ENCODE results near the gene RABL3. TPM values are rescaled to one million over a fixed set of nuclear protein-coding genes. Genes with fewer than 3 reads are reported as not detected.

Gene RABL3
- total and polyA plus RNA-seq, 2 donors = 8.5 to 14.8 TPM

- 72% methylated on average over 2 of the region's 2 CpGs for WGBS
Observed at GRCh38 chr3:120772081-120772480, 29.8 kb upstream of the RABL3 start.

GRCh38 chr3:120770891-120771290 lies 28.6 kb upstream of the RABL3 start:
- Histone ChIP-seq H3K36me3 (ENCODE audit: control insufficient read depth in 2 of 2, insufficient read depth in 2 of 2, low read length in 1 of 2) (peaks cover 0 to 14% of the 10 kb centered on the region in 2 donors), H3K9me3 (ENCODE audit: control insufficient read depth in 2 of 2, insufficient read depth in 1 of 2, low read length in 1 of 2) (no peaks in the 10 kb centered on the region), H3K4me1 (ENCODE audit: control insufficient read depth in 2 of 2, insufficient read depth in 2 of 2, low read length in 2 of 2) (peaks cover 0 to 4% of the 10 kb centered on the region in 2 donors), H3K27ac (ENCODE audit: low read depth in 1 of 2, low read length in 1 of 2) (no peak overlapping the region), H3K4me3 (ENCODE audit: low read length in 2 of 2) (no peak overlapping the region), H3K27me3 (ENCODE audit: control insufficient read depth in 2 of 2, insufficient read depth in 1 of 2, low read length in 1 of 2) (no peaks in the 10 kb centered on the region)
- WGBS = 98% methylated on average over 4 of the region's 4 CpGs
- no peak for DNase-seq (ENCODE audit: low read depth in 6 of 9, low spot score in 9 of 9)

More at GRCh38 chr3:120772081-120772480, 29.8 kb upstream of the RABL3 start:
- Histone ChIP-seq H3K36me3 (ENCODE audit: control insufficient read depth in 2 of 2, insufficient read depth in 2 of 2, low read length in 1 of 2) (peaks cover 0 to 23% of the 10 kb centered on the region in 2 donors), H3K4me3 (ENCODE audit: low read length in 2 of 2) (no peak overlapping the region), H3K4me1 (ENCODE audit: control insufficient read depth in 2 of 2, insufficient read depth in 2 of 2, low read length in 2 of 2) (peaks cover 0 to 4% of the 10 kb centered on the region in 2 donors), H3K27ac (ENCODE audit: low read depth in 1 of 2, low read length in 1 of 2) (no peak overlapping the region), H3K9me3 (ENCODE audit: control insufficient read depth in 2 of 2, insufficient read depth in 1 of 2, low read length in 1 of 2) (no peaks in the 10 kb centered on the region), H3K27me3 (ENCODE audit: control insufficient read depth in 2 of 2, insufficient read depth in 1 of 2, low read length in 1 of 2) (no peaks in the 10 kb centered on the region)
- DNase-seq (ENCODE audit: low read depth in 6 of 9, low spot score in 9 of 9) = no peak

- peaks cover 0 to 4% of the 10 kb centered on the region in 2 donors for H3K4me1 ChIP-seq (ENCODE audit: control insufficient read depth in 2 of 2, insufficient read depth in 2 of 2, low read length in 2 of 2)
- H3K4me3 ChIP-seq (ENCODE audit: low read length in 2 of 2) = no peak overlapping the region
- no peak for DNase-seq (ENCODE audit: low read depth in 6 of 9, low spot score in 9 of 9)
- no peak overlapping the region for H3K27ac ChIP-seq (ENCODE audit: low read depth in 1 of 2, low read length in 1 of 2)
- H3K9me3 ChIP-seq (ENCODE audit: control insufficient read depth in 2 of 2, insufficient read depth in 1 of 2, low read length in 1 of 2) = no peaks in the 10 kb centered on the region
- 100% methylated on average over 2 of the region's 2 CpGs for WGBS
- peaks cover 0 to 12% of the 10 kb centered on the region in 2 donors for H3K36me3 ChIP-seq (ENCODE audit: control insufficient read depth in 2 of 2, insufficient read depth in 2 of 2, low read length in 1 of 2)
- no peaks in the 10 kb centered on the region for H3K27me3 ChIP-seq (ENCODE audit: control insufficient read depth in 2 of 2, insufficient read depth in 1 of 2, low read length in 1 of 2)
Observed at GRCh38 chr3:120769436-120769835, 27.1 kb upstream of the RABL3 start.

- H3K36me3 ChIP-seq (ENCODE audit: control insufficient read depth in 2 of 2, insufficient read depth in 2 of 2, low read length in 1 of 2) = peaks cover 0 to 6% of the 10 kb centered on the region in 2 donors
- H3K27ac ChIP-seq (ENCODE audit: low read depth in 1 of 2, low read length in 1 of 2) = no peak overlapping the region
- DNase-seq (ENCODE audit: low read depth in 6 of 9, low spot score in 9 of 9) = no peak
- H3K4me3 ChIP-seq (ENCODE audit: low read length in 2 of 2) = no peak overlapping the region
- H3K9me3 ChIP-seq (ENCODE audit: control insufficient read depth in 2 of 2, insufficient read depth in 1 of 2, low read length in 1 of 2) = no peaks in the 10 kb centered on the region
- H3K4me1 ChIP-seq (ENCODE audit: control insufficient read depth in 2 of 2, insufficient read depth in 2 of 2, low read length in 2 of 2) = no peaks in the 10 kb centered on the region
- WGBS = 90% methylated on average over 1 of the region's 1 CpG
- H3K27me3 ChIP-seq (ENCODE audit: control insufficient read depth in 2 of 2, insufficient read depth in 1 of 2, low read length in 1 of 2) = no peaks in the 10 kb centered on the region
Observed at GRCh38 chr3:120767106-120767505, 24.8 kb upstream of the RABL3 start.

- no peak overlapping the region for H3K27ac ChIP-seq (ENCODE audit: low read depth in 1 of 2, low read length in 1 of 2)
- no peaks in the 10 kb centered on the region for H3K9me3 ChIP-seq (ENCODE audit: control insufficient read depth in 2 of 2, insufficient read depth in 1 of 2, low read length in 1 of 2)
- no peaks in the 10 kb centered on the region for H3K4me1 ChIP-seq (ENCODE audit: control insufficient read depth in 2 of 2, insufficient read depth in 2 of 2, low read length in 2 of 2)
- H3K27me3 ChIP-seq (ENCODE audit: control insufficient read depth in 2 of 2, insufficient read depth in 1 of 2, low read length in 1 of 2) = no peaks in the 10 kb centered on the region
- WGBS = 98% methylated on average over 3 of the region's 3 CpGs
- H3K36me3 ChIP-seq (ENCODE audit: control insufficient read depth in 2 of 2, insufficient read depth in 2 of 2, low read length in 1 of 2) = peaks cover 0 to 6% of the 10 kb centered on the region in 2 donors
- H3K4me3 ChIP-seq (ENCODE audit: low read length in 2 of 2) = no peak overlapping the region
- DNase-seq (ENCODE audit: low read depth in 6 of 9, low spot score in 9 of 9) = no peak
Observed at GRCh38 chr3:120766576-120766975, 24.3 kb upstream of the RABL3 start.

GRCh38 chr3:120765830-120766493 lies 23.6 kb upstream of the RABL3 start:
- H3K36me3 ChIP-seq (ENCODE audit: control insufficient read depth in 2 of 2, insufficient read depth in 2 of 2, low read length in 1 of 2) = peaks cover 0 to 4% of the 10 kb centered on the region in 2 donors
- no peaks in the 10 kb centered on the region for H3K4me1 ChIP-seq (ENCODE audit: control insufficient read depth in 2 of 2, insufficient read depth in 2 of 2, low read length in 2 of 2)
- no peaks in the 10 kb centered on the region for H3K27me3 ChIP-seq (ENCODE audit: control insufficient read depth in 2 of 2, insufficient read depth in 1 of 2, low read length in 1 of 2)
- H3K27ac ChIP-seq (ENCODE audit: low read depth in 1 of 2, low read length in 1 of 2) = no peak overlapping the region
- H3K4me3 ChIP-seq (ENCODE audit: low read length in 2 of 2) = no peak overlapping the region
- no peaks in the 10 kb centered on the region for H3K9me3 ChIP-seq (ENCODE audit: control insufficient read depth in 2 of 2, insufficient read depth in 1 of 2, low read length in 1 of 2)
- DNase-seq (ENCODE audit: low read depth in 6 of 9, low spot score in 9 of 9) = no peak

- Histone ChIP-seq H3K9me3 (ENCODE audit: control insufficient read depth in 2 of 2, insufficient read depth in 1 of 2, low read length in 1 of 2) (no peaks in the 10 kb centered on the region), H3K4me1 (ENCODE audit: control insufficient read depth in 2 of 2, insufficient read depth in 2 of 2, low read length in 2 of 2) (no peaks in the 10 kb centered on the region), H3K36me3 (ENCODE audit: control insufficient read depth in 2 of 2, insufficient read depth in 2 of 2, low read length in 1 of 2) (no peaks in the 10 kb centered on the region), H3K4me3 (ENCODE audit: low read length in 2 of 2) (no peak overlapping the region), H3K27ac (ENCODE audit: low read depth in 1 of 2, low read length in 1 of 2) (no peak overlapping the region), H3K27me3 (ENCODE audit: control insufficient read depth in 2 of 2, insufficient read depth in 1 of 2, low read length in 1 of 2) (no peaks in the 10 kb centered on the region)
- DNase-seq (ENCODE audit: low read depth in 6 of 9, low spot score in 9 of 9) = no peak
Observed at GRCh38 chr3:120764206-120764605, 21.9 kb upstream of the RABL3 start.

- Histone ChIP-seq H3K4me3 (ENCODE audit: low read length in 2 of 2) (no peak overlapping the region), H3K27ac (ENCODE audit: low read depth in 1 of 2, low read length in 1 of 2) (no peak overlapping the region), H3K27me3 (ENCODE audit: control insufficient read depth in 2 of 2, insufficient read depth in 1 of 2, low read length in 1 of 2) (no peaks in the 10 kb centered on the region), H3K9me3 (ENCODE audit: control insufficient read depth in 2 of 2, insufficient read depth in 1 of 2, low read length in 1 of 2) (no peaks in the 10 kb centered on the region), H3K36me3 (ENCODE audit: control insufficient read depth in 2 of 2, insufficient read depth in 2 of 2, low read length in 1 of 2) (no peaks in the 10 kb centered on the region), H3K4me1 (ENCODE audit: control insufficient read depth in 2 of 2, insufficient read depth in 2 of 2, low read length in 2 of 2) (no peaks in the 10 kb centered on the region)
- no peak for DNase-seq (ENCODE audit: low read depth in 6 of 9, low spot score in 9 of 9)
- WGBS = 79% methylated on average over 1 of the region's 1 CpG
Observed at GRCh38 chr3:120763601-120764000, 21.3 kb upstream of the RABL3 start.

- no peaks in the 10 kb centered on the region for H3K9me3 ChIP-seq (ENCODE audit: control insufficient read depth in 2 of 2, insufficient read depth in 1 of 2, low read length in 1 of 2)
- H3K27ac ChIP-seq (ENCODE audit: low read depth in 1 of 2, low read length in 1 of 2) = no peak overlapping the region
- H3K36me3 ChIP-seq (ENCODE audit: control insufficient read depth in 2 of 2, insufficient read depth in 2 of 2, low read length in 1 of 2) = no peaks in the 10 kb centered on the region
- H3K4me3 ChIP-seq (ENCODE audit: low read length in 2 of 2) = no peak overlapping the region
- no peak for DNase-seq (ENCODE audit: low read depth in 6 of 9, low spot score in 9 of 9)
- H3K27me3 ChIP-seq (ENCODE audit: control insufficient read depth in 2 of 2, insufficient read depth in 1 of 2, low read length in 1 of 2) = no peaks in the 10 kb centered on the region
- 95% methylated on average over 1 of the region's 1 CpG for WGBS
- H3K4me1 ChIP-seq (ENCODE audit: control insufficient read depth in 2 of 2, insufficient read depth in 2 of 2, low read length in 2 of 2) = no peaks in the 10 kb centered on the region
Observed at GRCh38 chr3:120762615-120763014, 20.3 kb upstream of the RABL3 start.

All from thymus (tissue), 11 donors.